ENCODE measurements around the gene C8A. TPM values are rescaled to one million over a fixed set of nuclear protein-coding genes. Genes with fewer than 3 reads are reported as not detected.

C8A gene
- total RNA-seq, 1 donor from 2014 or later, result not detected

DNA sequence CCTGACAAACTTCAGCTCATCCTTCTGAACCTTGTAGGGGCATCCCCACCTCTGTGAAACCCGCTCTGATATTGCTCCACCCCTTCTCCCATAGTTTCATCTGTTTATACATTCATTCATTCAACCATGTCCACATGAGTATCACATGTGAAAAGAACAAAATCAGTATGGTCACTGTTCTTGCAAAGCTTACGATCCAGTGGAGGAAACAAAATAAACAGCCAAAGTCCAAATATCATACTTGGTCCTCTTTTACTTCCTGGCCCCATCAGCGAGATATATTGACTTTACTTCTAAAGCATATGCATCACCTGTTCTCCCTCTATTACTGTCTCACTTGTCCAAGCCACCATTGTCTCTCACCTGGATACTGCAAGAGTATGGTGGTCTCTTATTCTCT, 35.6 kb downstream of the C8A start:
- Mint-ChIP-seq H3K9me3 (ENCODE audit: unreplicated experiment) (no peaks in the 10 kb centered on the region), H3K27ac (ENCODE audit: unreplicated experiment) (no peak overlapping the region), H3K4me3 (ENCODE audit: unreplicated experiment) (no peak overlapping the region), H3K4me1 (ENCODE audit: low read depth, unreplicated experiment) (no peaks in the 10 kb centered on the region), H3K27me3 (ENCODE audit: unreplicated experiment) (peaks cover 1% of the 10 kb centered on the region), H3K36me3 (ENCODE audit: unreplicated experiment) (no peaks in the 10 kb centered on the region)
- TF ChIP-seq, protein P1, sequence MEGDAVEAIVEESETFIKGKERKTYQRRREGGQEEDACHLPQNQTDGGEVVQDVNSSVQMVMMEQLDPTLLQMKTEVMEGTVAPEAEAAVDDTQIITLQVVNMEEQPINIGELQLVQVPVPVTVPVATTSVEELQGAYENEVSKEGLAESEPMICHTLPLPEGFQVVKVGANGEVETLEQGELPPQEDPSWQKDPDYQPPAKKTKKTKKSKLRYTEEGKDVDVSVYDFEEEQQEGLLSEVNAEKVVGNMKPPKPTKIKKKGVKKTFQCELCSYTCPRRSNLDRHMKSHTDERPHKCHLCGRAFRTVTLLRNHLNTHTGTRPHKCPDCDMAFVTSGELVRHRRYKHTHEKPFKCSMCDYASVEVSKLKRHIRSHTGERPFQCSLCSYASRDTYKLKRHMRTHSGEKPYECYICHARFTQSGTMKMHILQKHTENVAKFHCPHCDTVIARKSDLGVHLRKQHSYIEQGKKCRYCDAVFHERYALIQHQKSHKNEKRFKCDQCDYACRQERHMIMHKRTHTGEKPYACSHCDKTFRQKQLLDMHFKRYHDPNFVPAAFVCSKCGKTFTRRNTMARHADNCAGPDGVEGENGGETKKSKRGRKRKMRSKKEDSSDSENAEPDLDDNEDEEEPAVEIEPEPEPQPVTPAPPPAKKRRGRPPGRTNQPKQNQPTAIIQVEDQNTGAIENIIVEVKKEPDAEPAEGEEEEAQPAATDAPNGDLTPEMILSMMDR (IDR thresholded peaks at IDR 0.05; ENCODE audit: partially characterized antibody, unreplicated experiment), result no peak
- no peak for DNase-seq

DNA sequence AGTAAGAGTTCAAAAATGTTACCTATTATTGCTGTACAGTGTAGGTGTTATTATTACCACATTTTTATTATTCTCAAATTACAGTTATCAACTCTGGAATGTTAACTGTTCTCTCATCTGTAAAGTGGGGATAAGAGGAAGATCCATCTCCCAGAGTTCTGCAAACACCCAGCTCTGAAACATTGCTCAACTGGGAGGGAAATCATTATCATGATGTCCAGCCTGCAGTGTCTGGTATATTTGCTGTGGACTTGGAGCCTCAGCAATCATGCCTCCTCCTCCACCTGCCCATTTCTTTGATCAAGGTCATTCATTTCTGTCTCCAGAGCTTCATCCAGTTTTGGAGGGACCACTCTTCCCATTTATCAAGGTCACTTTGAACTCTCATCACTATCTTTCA, 39.4 kb downstream of the C8A start:
- Mint-ChIP-seq H3K4me3 (ENCODE audit: unreplicated experiment) (no peak overlapping the region), H3K27ac (ENCODE audit: unreplicated experiment) (no peak overlapping the region), H3K9me3 (ENCODE audit: unreplicated experiment) (no peaks in the 10 kb centered on the region), H3K4me1 (ENCODE audit: low read depth, unreplicated experiment) (peaks cover 6% of the 10 kb centered on the region), H3K27me3 (ENCODE audit: unreplicated experiment) (no peaks in the 10 kb centered on the region), H3K36me3 (ENCODE audit: unreplicated experiment) (no peaks in the 10 kb centered on the region)
- DNase-seq, result no peak
- TF ChIP-seq, protein P1 (IDR thresholded peaks at IDR 0.05; ENCODE audit: partially characterized antibody, unreplicated experiment), result no peak

DNA sequence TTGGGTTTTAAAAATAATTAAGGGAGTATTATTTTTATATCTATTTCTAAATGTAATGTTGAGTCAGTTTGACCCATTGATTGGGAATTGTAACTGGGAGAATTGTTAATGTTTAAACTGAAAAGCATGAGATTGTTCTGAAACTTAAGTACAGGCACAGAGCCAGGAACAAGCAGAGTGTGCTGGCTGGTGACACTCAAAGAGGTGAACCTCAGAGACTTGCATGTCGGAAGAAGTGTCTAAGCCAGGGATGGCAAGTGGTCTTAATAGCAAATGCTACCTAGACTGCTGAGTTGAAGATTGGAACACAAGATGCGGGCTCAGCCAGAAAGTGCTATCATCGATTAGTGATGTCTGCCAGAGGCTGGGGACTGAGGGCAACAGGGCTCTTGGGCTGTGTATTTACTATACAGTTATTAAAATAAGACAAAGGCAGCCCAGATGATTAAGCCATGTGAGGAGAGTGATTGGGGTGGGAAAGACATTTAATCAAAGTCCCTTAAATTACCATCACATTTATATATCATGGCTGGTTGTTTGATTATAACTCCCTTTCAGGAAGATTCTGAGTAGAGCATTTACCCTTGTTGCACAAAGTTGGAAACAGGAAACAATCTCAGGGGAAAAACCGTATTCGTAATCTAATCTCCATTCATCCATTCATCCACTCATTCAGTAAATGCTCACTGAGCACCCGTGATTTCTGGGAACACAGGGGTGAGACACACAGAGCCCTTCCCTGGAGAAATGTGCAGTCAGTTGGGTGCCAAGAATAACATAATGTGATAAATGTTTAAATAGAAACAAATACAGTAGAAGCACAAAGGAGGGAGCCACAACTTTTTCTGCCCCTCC, 42.8 kb downstream of the C8A start:
- Mint-ChIP-seq H3K27me3 (ENCODE audit: unreplicated experiment) (peaks cover 3% of the 10 kb centered on the region), H3K9me3 (ENCODE audit: unreplicated experiment) (peaks cover 2% of the 10 kb centered on the region), H3K27ac (ENCODE audit: unreplicated experiment) (no peak overlapping the region), H3K4me3 (ENCODE audit: unreplicated experiment) (no peak overlapping the region), H3K4me1 (ENCODE audit: low read depth, unreplicated experiment) (peaks cover 12% of the 10 kb centered on the region), H3K36me3 (ENCODE audit: unreplicated experiment) (no peaks in the 10 kb centered on the region)
- TF ChIP-seq, protein P1 (IDR thresholded peaks at IDR 0.05; ENCODE audit: partially characterized antibody, unreplicated experiment), result no peak
- DNase-seq, result no peak

DNA sequence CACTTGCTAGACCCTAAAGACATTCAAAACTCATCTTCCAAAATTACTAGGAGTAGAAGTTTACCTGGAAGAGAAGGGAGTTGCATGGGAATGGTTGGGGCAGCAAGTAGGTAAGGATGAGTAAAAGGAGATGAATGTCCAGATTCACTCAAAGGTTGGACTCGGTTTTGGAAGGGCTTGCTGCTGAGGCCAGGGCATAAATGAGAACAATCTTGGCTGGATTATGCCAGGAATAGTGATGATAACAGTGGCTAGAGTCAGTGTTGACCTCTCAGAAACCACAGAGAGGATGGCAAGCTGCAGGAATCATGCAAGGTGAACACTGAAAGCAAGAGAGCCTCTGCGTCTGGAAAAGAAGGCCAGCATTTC, 43.4 kb downstream of the C8A start:
- TF ChIP-seq, protein P1 (IDR thresholded peaks at IDR 0.05; ENCODE audit: partially characterized antibody, unreplicated experiment), result no peak
- Mint-ChIP-seq H3K36me3 (ENCODE audit: unreplicated experiment) (no peaks in the 10 kb centered on the region), H3K4me3 (ENCODE audit: unreplicated experiment) (no peak overlapping the region), H3K27ac (ENCODE audit: unreplicated experiment) (no peak overlapping the region), H3K27me3 (ENCODE audit: unreplicated experiment) (peaks cover 3% of the 10 kb centered on the region), H3K4me1 (ENCODE audit: low read depth, unreplicated experiment) (peaks cover 12% of the 10 kb centered on the region), H3K9me3 (ENCODE audit: unreplicated experiment) (peaks cover 2% of the 10 kb centered on the region)
- no peak for DNase-seq

DNA sequence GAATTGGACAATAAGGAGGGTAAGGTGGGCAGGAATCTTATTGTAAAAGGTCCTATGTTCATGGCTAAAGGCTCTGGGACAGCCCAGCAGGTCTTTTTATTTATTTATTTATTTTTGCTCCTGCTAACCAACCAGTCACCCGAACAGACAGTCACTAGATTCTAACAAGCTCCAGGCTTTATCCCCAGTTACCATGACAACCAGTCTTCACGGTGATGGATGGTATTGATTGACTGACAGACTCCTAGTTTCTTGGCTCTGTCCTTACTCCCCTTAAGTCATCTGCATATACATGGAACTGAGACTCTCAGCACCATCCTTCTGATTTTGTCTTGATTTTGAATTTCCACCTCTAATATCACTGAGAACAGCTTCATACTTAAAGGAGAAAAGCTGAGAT, 44.3 kb downstream of the C8A start:
- H3K27ac Mint-ChIP-seq (ENCODE audit: unreplicated experiment), result no peak overlapping the region
- peaks cover 2% of the 10 kb centered on the region for H3K9me3 Mint-ChIP-seq (ENCODE audit: unreplicated experiment)
- peaks cover 3% of the 10 kb centered on the region for H3K27me3 Mint-ChIP-seq (ENCODE audit: unreplicated experiment)
- no peaks in the 10 kb centered on the region for H3K36me3 Mint-ChIP-seq (ENCODE audit: unreplicated experiment)
- DNase-seq, result no peak
- TF ChIP-seq, protein P1 (IDR thresholded peaks at IDR 0.05; ENCODE audit: partially characterized antibody, unreplicated experiment), result no peak
- H3K4me1 Mint-ChIP-seq (ENCODE audit: low read depth, unreplicated experiment), result peaks cover 12% of the 10 kb centered on the region
- H3K4me3 Mint-ChIP-seq (ENCODE audit: unreplicated experiment), result peak overlapping the region; percentile 40

All from glutamatergic neuron (in vitro differentiated cells).